Measurements from ENCODE around the gene GALNT2. TPM values are rescaled to one million over a fixed set of nuclear protein-coding genes. Genes with fewer than 3 reads are reported as not detected.

The GALNT2 gene
- total and polyA plus RNA-seq, 2 of the 13 experiments (the other 11 are each of a cell fraction or from before 2014, with no cell fraction given): 39.3 to 39.6 TPM

DNA sequence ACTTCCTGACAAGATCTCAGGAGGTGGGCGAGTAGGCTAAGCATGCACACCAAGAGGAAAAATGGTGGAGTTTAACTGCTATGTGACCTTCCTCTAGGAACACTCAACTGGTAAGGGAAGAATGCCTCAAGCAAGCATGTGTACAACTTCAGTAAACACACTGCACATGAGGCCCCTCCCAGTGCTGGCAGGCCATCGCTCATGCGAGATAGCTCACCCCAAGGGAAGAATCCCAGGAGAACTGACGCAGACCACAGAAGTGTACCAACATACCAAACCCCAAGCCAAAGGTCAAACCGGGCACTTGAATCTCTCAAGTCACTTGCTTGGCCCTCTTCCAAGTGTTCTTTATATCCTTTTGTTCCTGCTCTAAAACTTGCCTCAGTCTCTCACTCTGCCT is 40.5 kb upstream of the GALNT2 start:
- H3K79me2 ChIP-seq (ENCODE audit: insufficient read depth, low read length): no peaks in the 10 kb centered on the region
- ChIA-PET CTCF (ENCODE audit: low intra/inter-chr PET ratio, low total read pairs) (no interaction called here), POLR2A (no interaction called here)
- BruUV-seq (replicated peaks): no TSS peak
- H3K36me3 ChIP-seq (replicated peaks in 1 of 2; ENCODE audit: control insufficient read depth in 1 of 2, insufficient read depth in 2 of 2, low read length in 2 of 2): no peaks in the 10 kb centered on the region
- WGBS (ENCODE audit: low lambda C conversion rate): 7% methylated on average over 2 of the region's 5 CpGs
- H4K20me1 ChIP-seq (ENCODE audit: insufficient read depth, low read length): no peaks in the 10 kb centered on the region
- peaks cover 1 to 10% of the 10 kb centered on the region in 2 experiments; a peak in 2 of 5 replicates for H3K27me3 ChIP-seq (ENCODE audit: control insufficient read depth in 1 of 2, insufficient read depth in 2 of 2, low read length in 2 of 2)
- H3K4me1 ChIP-seq (ENCODE audit: insufficient read depth, low read length): no peaks in the 10 kb centered on the region
- no peak overlapping the region for H2AFZ ChIP-seq (ENCODE audit: low read length)
- in situ Hi-C loops (cut with HindIII; ENCODE audit: extremely low pct_ligation_motif_present, low pct_unique_long_range_greater_than_20kb): no loop called here
- DNase-seq (ENCODE audit: low spot score) (no peak), FAIRE-seq (no peak), ATAC-seq (no peak)
- H3K4me2 ChIP-seq (ENCODE audit: low read depth, low read length): no peak overlapping the region
- no peak overlapping the region for H3K9ac ChIP-seq (ENCODE audit: insufficient read depth, low read depth, low read length)
- intact Hi-C loops (cut with micrococcal nuclease; ENCODE audit: unreplicated experiment): no loop called here
- no peak overlapping the region for H3K27ac ChIP-seq (ENCODE audit: extremely low read length, insufficient read depth, low read length)
- H3K4me3 ChIP-seq (replicated peaks in 1 of 3; ENCODE audit: insufficient read depth in 1 of 3, low read depth in 2 of 3, low read length in 3 of 3): no peak overlapping the region
- no peaks in the 10 kb centered on the region for H3K9me3 ChIP-seq (ENCODE audit: low read length)
- TF ChIP-seq ZNF510 (CRISPR knock-in tag; IDR thresholded peaks at IDR 0.05; ENCODE audit: low read depth): no peak
- no peak for TF ChIP-seq ZNF180 (CRISPR knock-in tag; IDR thresholded peaks at IDR 0.05; ENCODE audit: borderline replicate concordance, low read depth)
- no peak for TF ChIP-seq NRL (CRISPR knock-in tag; IDR thresholded peaks at IDR 0.05; ENCODE audit: borderline replicate concordance)
- TF ChIP-seq, protein P1, sequence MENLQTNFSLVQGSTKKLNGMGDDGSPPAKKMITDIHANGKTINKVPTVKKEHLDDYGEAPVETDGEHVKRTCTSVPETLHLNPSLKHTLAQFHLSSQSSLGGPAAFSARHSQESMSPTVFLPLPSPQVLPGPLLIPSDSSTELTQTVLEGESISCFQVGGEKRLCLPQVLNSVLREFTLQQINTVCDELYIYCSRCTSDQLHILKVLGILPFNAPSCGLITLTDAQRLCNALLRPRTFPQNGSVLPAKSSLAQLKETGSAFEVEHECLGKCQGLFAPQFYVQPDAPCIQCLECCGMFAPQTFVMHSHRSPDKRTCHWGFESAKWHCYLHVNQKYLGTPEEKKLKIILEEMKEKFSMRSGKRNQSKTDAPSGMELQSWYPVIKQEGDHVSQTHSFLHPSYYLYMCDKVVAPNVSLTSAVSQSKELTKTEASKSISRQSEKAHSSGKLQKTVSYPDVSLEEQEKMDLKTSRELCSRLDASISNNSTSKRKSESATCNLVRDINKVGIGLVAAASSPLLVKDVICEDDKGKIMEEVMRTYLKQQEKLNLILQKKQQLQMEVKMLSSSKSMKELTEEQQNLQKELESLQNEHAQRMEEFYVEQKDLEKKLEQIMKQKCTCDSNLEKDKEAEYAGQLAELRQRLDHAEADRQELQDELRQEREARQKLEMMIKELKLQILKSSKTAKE (CRISPR knock-in tag; IDR thresholded peaks at IDR 0.05; ENCODE audit: borderline replicate concordance): no peak
- TF ChIP-seq PLRG1 (conservative IDR thresholded peaks at IDR 0.05): no peak
- no peak for TF ChIP-seq KDM4B (CRISPR knock-in tag; IDR thresholded peaks at IDR 0.05)
- TF ChIP-seq, protein P2, sequence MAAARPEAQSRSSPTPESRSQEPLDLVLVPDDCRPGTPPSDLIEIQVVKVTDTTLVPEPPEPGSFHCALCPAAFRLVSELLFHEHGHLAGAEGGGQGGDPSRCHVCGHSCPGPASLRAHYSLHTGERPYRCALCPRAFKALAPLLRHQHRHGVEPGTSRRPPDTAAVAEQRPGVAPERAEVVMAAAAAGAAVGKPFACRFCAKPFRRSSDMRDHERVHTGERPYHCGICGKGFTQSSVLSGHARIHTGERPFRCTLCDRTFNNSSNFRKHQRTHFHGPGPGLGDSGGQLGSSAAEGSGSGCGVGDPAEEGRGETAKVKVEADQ (CRISPR knock-in tag; IDR thresholded peaks at IDR 0.05; ENCODE audit: borderline replicate concordance): no peak
- no peak for TF ChIP-seq KDM5A (IDR thresholded peaks at IDR 0.05; ENCODE audit: borderline replicate concordance, low read length)
- no peak for TF ChIP-seq SNRNP70 (IDR thresholded peaks at IDR 0.05; ENCODE audit: low read depth, low read length)
- TF ChIP-seq, protein P3, sequence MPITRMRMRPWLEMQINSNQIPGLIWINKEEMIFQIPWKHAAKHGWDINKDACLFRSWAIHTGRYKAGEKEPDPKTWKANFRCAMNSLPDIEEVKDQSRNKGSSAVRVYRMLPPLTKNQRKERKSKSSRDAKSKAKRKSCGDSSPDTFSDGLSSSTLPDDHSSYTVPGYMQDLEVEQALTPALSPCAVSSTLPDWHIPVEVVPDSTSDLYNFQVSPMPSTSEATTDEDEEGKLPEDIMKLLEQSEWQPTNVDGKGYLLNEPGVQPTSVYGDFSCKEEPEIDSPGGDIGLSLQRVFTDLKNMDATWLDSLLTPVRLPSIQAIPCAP (CRISPR knock-in tag; IDR thresholded peaks at IDR 0.05; ENCODE audit: low read depth): no peak
- TF ChIP-seq, protein P4, sequence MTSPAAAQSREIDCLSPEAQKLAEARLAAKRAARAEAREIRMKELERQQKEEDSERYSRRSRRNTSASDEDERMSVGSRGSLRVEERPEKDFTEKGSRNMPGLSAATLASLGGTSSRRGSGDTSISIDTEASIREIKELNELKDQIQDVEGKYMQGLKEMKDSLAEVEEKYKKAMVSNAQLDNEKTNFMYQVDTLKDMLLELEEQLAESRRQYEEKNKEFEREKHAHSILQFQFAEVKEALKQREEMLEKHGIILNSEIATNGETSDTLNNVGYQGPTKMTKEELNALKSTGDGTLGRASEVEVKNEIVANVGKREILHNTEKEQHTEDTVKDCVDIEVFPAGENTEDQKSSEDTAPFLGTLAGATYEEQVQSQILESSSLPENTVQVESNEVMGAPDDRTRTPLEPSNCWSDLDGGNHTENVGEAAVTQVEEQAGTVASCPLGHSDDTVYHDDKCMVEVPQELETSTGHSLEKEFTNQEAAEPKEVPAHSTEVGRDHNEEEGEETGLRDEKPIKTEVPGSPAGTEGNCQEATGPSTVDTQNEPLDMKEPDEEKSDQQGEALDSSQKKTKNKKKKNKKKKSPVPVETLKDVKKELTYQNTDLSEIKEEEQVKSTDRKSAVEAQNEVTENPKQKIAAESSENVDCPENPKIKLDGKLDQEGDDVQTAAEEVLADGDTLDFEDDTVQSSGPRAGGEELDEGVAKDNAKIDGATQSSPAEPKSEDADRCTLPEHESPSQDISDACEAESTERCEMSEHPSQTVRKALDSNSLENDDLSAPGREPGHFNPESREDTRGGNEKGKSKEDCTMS (CRISPR knock-in tag; conservative IDR thresholded peaks at IDR 0.05): no peak
- TF ChIP-seq ZNF558 (CRISPR knock-in tag; IDR thresholded peaks at IDR 0.05; ENCODE audit: borderline replicate concordance): no peak
- TF ChIP-seq NR2F2 (IDR thresholded peaks at IDR 0.05; ENCODE audit: borderline replicate concordance, low read depth): no peak

All from HepG2 (cell line).